Suprapubic skin (tissue), 4 donors: ENCODE measurements around the gene EPS15. TPM values are rescaled to one million over a fixed set of nuclear protein-coding genes. Genes with fewer than 3 reads are reported as not detected.
A peak's percentile ranks its signal among the peaks of the same experiment; 100 is the strongest.

ENCODE experiments used
- DNase-seq, 2 donors: peaks; one replicate each; pipeline ENCODE4 v3.0.0-alpha.2; 2019; ENCODE audit warnings: low spot score in 2 of 2
- H3K27ac ChIP-seq: fragments of 200-600 bp; sonication (generic); one replicate; pipeline ENCODE4 v1.5.1; 2019
- H3K27me3 ChIP-seq: fragments of 200-600 bp; sonication (generic); one replicate; pipeline ENCODE4 v1.5.1; 2019
- H3K36me3 ChIP-seq: fragments of 200-600 bp; sonication (generic); one replicate; pipeline ENCODE4 v1.5.1; 2019
- H3K4me1 ChIP-seq: fragments of 200-600 bp; sonication (generic); one replicate; pipeline ENCODE4 v1.5.1; 2019
- H3K4me3 ChIP-seq: fragments of 200-600 bp; sonication (generic); one replicate; pipeline ENCODE4 v1.5.1; 2019; ENCODE audit warnings: mild to moderate bottlenecking
- H3K9me3 ChIP-seq: fragments of 200-600 bp; sonication (generic); one replicate; pipeline ENCODE4 v1.5.1; 2019
- EP300 ChIP-seq: sonication (generic); formaldehyde crosslinking; IDR thresholded peaks from one replicate; pipeline ENCODE4 v1.6.1; 2017; ENCODE audit warnings: antibody characterized with exemption
- POLR2A ChIP-seq, 2 donors: fragments of 450-650 bp; IDR thresholded peaks; one replicate each; pipeline ENCODE4 v1.6.1; 2017; ENCODE audit warnings: antibody characterized with exemption in 2 of 2, mild to moderate bottlenecking in 2 of 2, moderate library complexity in 2 of 2
- POLR2AphosphoS5 ChIP-seq, 3 donors: sonication (generic); formaldehyde crosslinking; IDR thresholded peaks; one replicate each; pipeline ENCODE4 v1.6.1; 2017; ENCODE audit warnings: antibody characterized with exemption in 3 of 3
- WGBS: methylation state at CpG from one replicate; pipeline ENCODE4 v1.1.5; 2018; 5-methylcytosine and 5-hydroxymethylcytosine counted together
- total RNA-seq, 4 donors: library from RNA; depleted of rRNA; stranded (reverse); fragments of >200 nt; gene quantifications; one replicate each; pipeline ENCODE4 v1.1.0, GENCODE V29; 2016
- TF ChIP-seq, protein P1 (sequence below), 2 donors: fragments of 200-600 bp in 1 of 2; fragments of 450-650 bp in 1 of 2; sonication (generic) in 1 of 2; IDR thresholded peaks; one replicate each; pipeline ENCODE4 v1.5.1; 2016 to 2019; ENCODE audit warnings: antibody characterized with exemption in 2 of 2, mild to moderate bottlenecking in 1 of 2, moderate library complexity in 1 of 2

Gene EPS15
- total RNA-seq, 4 donors from 2014 or later = 57.1 to 127 (median 81.5) TPM

DNA sequence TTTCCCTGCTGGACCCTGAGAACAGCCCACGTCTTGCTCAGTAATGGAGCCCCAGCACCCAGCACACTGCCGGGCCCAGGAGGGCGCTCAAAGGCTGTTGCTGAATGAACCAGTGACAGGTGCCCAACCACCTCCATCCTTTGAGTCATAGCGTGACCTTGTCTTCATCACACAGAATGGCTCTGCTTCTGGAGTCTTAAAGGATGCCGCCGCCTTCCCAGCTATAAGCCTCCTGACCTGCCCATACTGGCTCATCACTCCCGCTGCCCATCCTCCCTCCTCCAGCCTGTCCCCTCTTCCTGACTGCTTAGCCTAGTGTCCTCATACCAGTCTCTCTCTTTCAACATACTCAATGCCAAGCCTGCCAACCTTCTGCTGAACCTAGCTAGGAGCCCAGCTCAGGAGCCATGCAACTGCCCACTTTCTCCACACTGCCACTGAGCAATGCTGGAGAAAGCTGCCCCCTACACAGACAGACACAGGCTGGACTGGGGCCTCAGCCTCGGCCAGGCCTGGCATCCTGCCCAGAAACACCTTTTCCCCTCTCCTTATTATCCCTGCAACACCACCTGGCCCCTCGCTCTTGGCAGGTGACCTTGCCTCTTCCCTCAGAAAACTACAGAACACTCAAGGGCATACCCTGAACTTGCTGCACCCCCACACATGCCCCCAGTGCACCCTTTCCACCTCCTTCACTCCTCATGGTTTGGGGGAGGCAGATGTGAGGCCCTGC, 202.8 kb downstream of the EPS15 start:
- H3K36me3 ChIP-seq = no peaks in the 10 kb centered on the region
- DNase-seq = no peak
- TF ChIP-seq EP300 = no peak
- TF ChIP-seq POLR2A (IDR thresholded peaks at IDR 0.05) = no peak
- no peaks in the 10 kb centered on the region for H3K9me3 ChIP-seq
- peaks cover 28% of the 10 kb centered on the region for H3K4me1 ChIP-seq
- no peak overlapping the region for H3K4me3 ChIP-seq
- no peaks in the 10 kb centered on the region for H3K27me3 ChIP-seq
- H3K27ac ChIP-seq = no peak overlapping the region
- WGBS = 93% methylated on average over 9 of the region's 9 CpGs

DNA sequence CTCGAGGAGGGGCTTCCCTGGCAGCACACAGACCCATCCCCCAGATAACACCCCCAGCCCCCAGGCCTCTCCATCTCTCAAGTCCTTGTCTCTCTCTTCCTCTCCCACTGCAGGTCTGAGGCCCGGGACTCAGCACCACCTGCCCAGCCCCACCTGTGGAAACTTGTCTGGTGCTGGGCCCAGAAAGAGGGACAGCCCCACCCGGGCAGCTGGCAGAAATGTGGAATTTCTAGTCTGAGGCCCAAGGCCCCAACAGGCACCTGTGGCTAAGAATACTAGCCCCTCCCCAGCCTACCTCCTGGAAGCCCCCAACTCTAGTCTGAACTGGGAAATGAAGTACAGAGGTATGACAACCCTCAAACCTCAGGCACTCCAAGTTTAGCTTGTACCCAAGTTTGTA, 204.1 kb downstream of the EPS15 start:
- Histone ChIP-seq H3K9me3 (no peaks in the 10 kb centered on the region), H3K27ac (peak overlapping the region; percentile 24), H3K4me1 (peaks cover 28% of the 10 kb centered on the region), H3K27me3 (no peaks in the 10 kb centered on the region), H3K36me3 (no peaks in the 10 kb centered on the region), H3K4me3 (no peak overlapping the region)
- TF ChIP-seq EP300 (no peak), POLR2A (IDR thresholded peaks at IDR 0.05) (no peak), POLR2AphosphoS5 (IDR thresholded peaks at IDR 0.05) (no peak)
- TF ChIP-seq, protein P1, sequence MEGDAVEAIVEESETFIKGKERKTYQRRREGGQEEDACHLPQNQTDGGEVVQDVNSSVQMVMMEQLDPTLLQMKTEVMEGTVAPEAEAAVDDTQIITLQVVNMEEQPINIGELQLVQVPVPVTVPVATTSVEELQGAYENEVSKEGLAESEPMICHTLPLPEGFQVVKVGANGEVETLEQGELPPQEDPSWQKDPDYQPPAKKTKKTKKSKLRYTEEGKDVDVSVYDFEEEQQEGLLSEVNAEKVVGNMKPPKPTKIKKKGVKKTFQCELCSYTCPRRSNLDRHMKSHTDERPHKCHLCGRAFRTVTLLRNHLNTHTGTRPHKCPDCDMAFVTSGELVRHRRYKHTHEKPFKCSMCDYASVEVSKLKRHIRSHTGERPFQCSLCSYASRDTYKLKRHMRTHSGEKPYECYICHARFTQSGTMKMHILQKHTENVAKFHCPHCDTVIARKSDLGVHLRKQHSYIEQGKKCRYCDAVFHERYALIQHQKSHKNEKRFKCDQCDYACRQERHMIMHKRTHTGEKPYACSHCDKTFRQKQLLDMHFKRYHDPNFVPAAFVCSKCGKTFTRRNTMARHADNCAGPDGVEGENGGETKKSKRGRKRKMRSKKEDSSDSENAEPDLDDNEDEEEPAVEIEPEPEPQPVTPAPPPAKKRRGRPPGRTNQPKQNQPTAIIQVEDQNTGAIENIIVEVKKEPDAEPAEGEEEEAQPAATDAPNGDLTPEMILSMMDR (IDR thresholded peaks at IDR 0.05) = no peak
- no peak for DNase-seq
- 63% methylated on average over 3 of the region's 3 CpGs for WGBS

DNA sequence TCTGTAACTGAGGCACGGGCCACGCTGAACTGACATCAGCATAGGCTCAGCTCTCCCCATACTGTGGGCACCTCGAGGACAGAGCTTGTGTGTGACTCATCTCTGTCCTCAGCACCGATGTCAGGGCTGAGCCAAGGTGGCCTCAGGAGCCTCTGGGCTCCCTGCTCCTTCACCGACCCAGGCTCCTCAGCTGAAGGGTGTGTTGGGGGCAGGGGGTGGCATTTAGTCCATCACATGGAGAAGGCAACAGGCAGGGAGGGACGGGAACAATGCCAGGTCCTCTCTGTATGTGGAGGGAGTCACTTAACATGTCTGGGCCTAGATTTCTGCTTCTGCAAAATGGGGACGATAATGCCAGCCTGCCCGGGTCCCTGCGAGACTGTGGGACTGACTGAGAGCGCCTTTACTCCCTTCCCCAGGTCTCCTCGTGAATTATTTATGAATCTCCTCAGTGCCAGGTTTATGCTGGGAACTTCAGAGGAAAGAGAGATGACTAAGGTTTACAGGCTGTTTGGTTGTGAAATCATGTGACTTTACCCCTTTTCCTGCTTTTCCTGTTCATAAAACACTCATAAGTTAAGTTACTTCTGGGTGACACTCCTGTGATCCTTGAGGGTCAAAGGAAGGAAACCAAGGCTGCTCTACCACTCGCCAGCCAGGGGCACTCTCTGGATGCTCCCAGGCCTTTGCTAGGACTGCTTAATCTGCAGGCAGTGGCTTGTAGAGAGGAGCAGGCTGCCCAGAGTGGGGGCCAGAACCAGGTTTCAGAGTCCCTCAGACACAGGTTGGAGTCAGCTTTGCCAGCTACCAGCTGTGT, 204.9 kb downstream of the EPS15 start:
- Histone ChIP-seq H3K4me3 (no peak overlapping the region), H3K36me3 (no peaks in the 10 kb centered on the region), H3K27ac (peak overlapping the region; percentile 51), H3K27me3 (no peaks in the 10 kb centered on the region), H3K9me3 (no peaks in the 10 kb centered on the region), H3K4me1 (peaks cover 28% of the 10 kb centered on the region)
- TF ChIP-seq POLR2A (IDR thresholded peaks at IDR 0.05) = no peak
- no peak for TF ChIP-seq EP300
- TF ChIP-seq POLR2AphosphoS5 (IDR thresholded peaks at IDR 0.05) = no peak
- TF ChIP-seq, protein P1 (IDR thresholded peaks at IDR 0.05) = no peak
- DNase-seq = no peak
- WGBS = 36% methylated on average over 12 of the region's 12 CpGs

DNA sequence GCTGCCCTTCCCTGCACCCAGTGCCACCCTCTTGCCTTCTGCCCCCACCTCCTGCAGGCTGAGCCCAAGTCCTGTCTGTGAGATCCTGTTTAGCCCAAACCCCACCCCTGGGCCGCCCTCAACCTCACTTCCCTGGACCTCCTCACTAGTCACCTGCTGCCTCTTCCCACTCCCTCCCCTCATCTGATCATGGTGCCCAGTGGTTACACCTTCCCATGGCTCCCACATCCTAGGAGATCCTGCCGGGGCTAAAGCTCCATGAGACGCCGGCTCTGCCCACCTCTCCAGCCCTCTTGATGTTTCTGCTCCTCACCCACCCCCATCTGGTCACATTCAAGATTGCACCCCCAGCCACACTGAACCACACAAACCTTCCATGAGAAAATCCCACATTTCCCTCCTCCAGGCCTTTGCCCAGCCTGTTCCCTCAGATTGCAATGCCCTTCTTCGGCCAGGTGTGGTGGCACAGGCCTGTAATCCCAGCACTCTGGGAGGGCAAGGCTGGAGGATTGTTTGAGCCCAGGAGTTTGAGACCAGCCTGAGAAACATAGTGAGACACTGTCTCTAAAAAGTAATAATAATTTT, 205.7 kb downstream of the EPS15 start:
- no peak for DNase-seq
- Histone ChIP-seq H3K4me1 (peaks cover 28% of the 10 kb centered on the region), H3K9me3 (no peaks in the 10 kb centered on the region), H3K27ac (no peak overlapping the region), H3K4me3 (no peak overlapping the region), H3K27me3 (no peaks in the 10 kb centered on the region), H3K36me3 (no peaks in the 10 kb centered on the region)
- WGBS = 82% methylated on average over 5 of the region's 5 CpGs
- TF ChIP-seq POLR2AphosphoS5 (IDR thresholded peaks at IDR 0.05) (no peak), EP300 (no peak), POLR2A (IDR thresholded peaks at IDR 0.05) (no peak)
- TF ChIP-seq, protein P1 (IDR thresholded peaks at IDR 0.05) = no peak

DNA sequence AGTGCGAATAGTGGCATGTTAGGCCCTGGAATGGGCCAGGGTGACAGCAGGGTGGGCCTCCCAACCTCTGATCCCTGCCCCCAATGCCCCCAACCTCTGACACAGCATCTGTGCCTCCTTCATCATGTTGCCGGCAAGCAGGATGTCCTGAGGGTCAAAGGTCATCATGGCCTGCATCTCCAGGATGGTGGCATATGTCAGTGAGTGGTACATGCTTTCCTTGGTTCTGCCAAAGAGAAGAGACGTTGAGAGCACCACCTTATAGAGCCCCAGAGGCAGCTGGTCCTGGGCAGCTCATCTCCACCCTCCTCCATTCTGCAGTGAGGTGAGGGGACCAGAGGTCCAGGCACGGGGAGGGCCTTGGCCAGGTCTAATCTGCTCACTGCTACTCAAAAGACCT, 206.3 kb downstream of the EPS15 start:
- no peak overlapping the region for H3K4me3 ChIP-seq
- no peaks in the 10 kb centered on the region for H3K9me3 ChIP-seq
- H3K4me1 ChIP-seq = peaks cover 28% of the 10 kb centered on the region
- H3K27me3 ChIP-seq = no peaks in the 10 kb centered on the region
- TF ChIP-seq EP300 = no peak
- no peak for TF ChIP-seq POLR2A (IDR thresholded peaks at IDR 0.05)
- no peak for TF ChIP-seq POLR2AphosphoS5 (IDR thresholded peaks at IDR 0.05)
- TF ChIP-seq, protein P1 (IDR thresholded peaks at IDR 0.05) = no peak
- DNase-seq = no peak
- no peak overlapping the region for H3K27ac ChIP-seq
- no peaks in the 10 kb centered on the region for H3K36me3 ChIP-seq
- 85% methylated on average over 2 of the region's 4 CpGs for WGBS
